Mononuclear cell (primary cell): ENCODE measurements around the gene GARIN5B. TPM values are rescaled to one million over a fixed set of nuclear protein-coding genes. Genes with fewer than 3 reads are reported as not detected.

Experiments used
- H3K27me3 ChIP-seq: 2 replicates; pipeline ENCODE4 v1.6.0; 2011; ENCODE audit warnings: low read length, control low read depth; ENCODE audit not compliant: insufficient read depth
- H3K4me1 ChIP-seq: 2 replicates; pipeline ENCODE4 v1.5.1; 2011; ENCODE audit warnings: mild to moderate bottlenecking, low read length, control low read depth; ENCODE audit not compliant: insufficient read depth
- H3K4me3 ChIP-seq: 2 replicates; pipeline ENCODE4 v1.5.1; 2011; ENCODE audit warnings: mild to moderate bottlenecking, low read length, moderate library complexity
- H3K9me3 ChIP-seq: 2 replicates; pipeline ENCODE4 v1.5.1; 2011; ENCODE audit warnings: low read depth, mild to moderate bottlenecking, control low read depth, low read length
- total RNA-seq: library from RNA; depleted of rRNA; stranded (reverse); fragments of >200 nt; gene quantifications from one replicate; pipeline ENCODE4 v1.2.3, GENCODE V29; 2012

GARIN5B gene
- total RNA-seq, 1 donor, result not detected

DNA sequence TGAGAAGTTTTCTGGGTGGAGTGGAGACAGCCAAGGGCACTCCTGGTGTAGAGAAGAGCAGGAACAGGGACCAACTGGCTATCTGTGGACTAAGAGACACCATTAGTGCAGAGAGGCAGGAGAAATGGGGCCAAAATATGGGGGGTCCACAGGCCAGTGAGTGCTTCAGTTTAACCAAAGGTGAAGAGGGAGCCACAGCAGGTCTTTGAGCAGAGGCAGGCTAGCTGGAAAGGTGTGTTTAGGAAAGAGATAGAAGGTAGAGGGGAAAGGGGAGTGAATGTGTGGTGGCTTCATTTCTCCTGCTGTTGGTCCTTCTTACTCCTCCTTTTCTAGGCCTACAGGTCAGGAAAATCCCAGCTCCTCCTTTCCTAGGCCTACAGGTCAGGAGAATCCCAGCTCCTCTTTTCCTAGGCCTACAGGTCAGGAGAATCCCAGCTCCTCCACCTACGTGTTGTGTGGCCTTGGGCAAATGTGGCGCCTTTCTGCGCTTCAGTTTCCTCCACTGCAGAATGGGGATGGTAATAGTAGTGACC, 19.5 kb upstream of the GARIN5B start:
- H3K27me3 ChIP-seq, result no peaks in the 10 kb centered on the region
- peaks cover 32% of the 10 kb centered on the region for H3K4me1 ChIP-seq
- H3K9me3 ChIP-seq, result no peaks in the 10 kb centered on the region
- no peak overlapping the region for H3K4me3 ChIP-seq

- Histone ChIP-seq H3K4me3 (no peak overlapping the region), H3K27me3 (no peaks in the 10 kb centered on the region), H3K9me3 (no peaks in the 10 kb centered on the region), H3K4me1 (peaks cover 26% of the 10 kb centered on the region)
Observed at GRCh38 chr19:55382013-55382412, 19.0 kb upstream of the GARIN5B start.

GRCh38 chr19:55379174-55379573, 16.1 kb upstream of the GARIN5B start:
- H3K4me1 ChIP-seq, result peaks cover 10% of the 10 kb centered on the region
- H3K27me3 ChIP-seq, result peaks cover 8% of the 10 kb centered on the region
- H3K4me3 ChIP-seq, result no peak overlapping the region
- no peaks in the 10 kb centered on the region for H3K9me3 ChIP-seq

DNA sequence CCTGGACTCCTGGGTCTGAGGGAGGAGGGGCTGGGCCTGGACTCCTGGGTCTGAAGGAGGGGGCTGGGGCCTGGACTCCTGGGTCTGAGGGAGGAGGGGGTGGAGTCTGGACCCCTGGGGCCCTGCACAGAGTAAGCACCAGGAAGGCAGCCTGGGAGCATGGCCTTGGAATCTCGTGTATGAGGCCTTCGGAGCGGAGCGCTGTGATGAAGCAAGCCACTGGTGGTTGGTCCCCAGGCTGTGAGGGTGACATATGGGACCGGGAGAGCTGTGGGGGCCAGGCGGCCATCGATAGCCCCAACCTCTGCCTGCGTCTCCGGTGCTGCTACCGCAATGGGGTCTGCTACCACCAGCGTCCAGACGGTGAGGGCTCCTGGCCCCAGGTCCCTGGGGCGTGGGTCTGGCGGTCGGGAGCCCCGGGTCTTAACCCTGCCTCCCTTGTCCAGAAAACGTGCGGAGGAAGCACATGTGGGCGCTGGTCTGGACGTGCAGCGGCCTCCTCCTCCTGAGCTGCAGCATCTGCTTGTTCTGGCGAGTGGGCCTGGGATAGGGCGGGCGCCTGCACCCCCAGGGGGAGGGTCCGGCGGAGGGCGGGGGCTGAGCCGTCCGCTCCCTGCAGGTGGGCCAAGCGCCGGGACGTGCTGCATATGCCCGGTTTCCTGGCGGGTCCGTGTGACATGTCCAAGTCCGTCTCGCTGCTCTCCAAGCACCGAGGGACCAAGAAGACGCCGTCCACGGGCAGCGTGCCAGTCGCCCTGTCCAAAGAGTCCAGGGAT, 14.5 kb upstream of the GARIN5B start:
- H3K9me3 ChIP-seq, result no peaks in the 10 kb centered on the region
- no peak overlapping the region for H3K4me3 ChIP-seq
- no peaks in the 10 kb centered on the region for H3K4me1 ChIP-seq
- peaks cover 12% of the 10 kb centered on the region for H3K27me3 ChIP-seq

- Histone ChIP-seq H3K27me3 (peaks cover 21% of the 10 kb centered on the region), H3K4me1 (no peaks in the 10 kb centered on the region), H3K9me3 (no peaks in the 10 kb centered on the region), H3K4me3 (no peak within 1 kb of the TSS)
Observed at GRCh38 chr19:55376241-55376933, 13.3 kb upstream of the GARIN5B start, which contains the start of gene TMEM190. Gene TMEM190 (plus strand): TSS chr19:55376826. CDS start chr19:55376854, 28 bp downstream.

DNA sequence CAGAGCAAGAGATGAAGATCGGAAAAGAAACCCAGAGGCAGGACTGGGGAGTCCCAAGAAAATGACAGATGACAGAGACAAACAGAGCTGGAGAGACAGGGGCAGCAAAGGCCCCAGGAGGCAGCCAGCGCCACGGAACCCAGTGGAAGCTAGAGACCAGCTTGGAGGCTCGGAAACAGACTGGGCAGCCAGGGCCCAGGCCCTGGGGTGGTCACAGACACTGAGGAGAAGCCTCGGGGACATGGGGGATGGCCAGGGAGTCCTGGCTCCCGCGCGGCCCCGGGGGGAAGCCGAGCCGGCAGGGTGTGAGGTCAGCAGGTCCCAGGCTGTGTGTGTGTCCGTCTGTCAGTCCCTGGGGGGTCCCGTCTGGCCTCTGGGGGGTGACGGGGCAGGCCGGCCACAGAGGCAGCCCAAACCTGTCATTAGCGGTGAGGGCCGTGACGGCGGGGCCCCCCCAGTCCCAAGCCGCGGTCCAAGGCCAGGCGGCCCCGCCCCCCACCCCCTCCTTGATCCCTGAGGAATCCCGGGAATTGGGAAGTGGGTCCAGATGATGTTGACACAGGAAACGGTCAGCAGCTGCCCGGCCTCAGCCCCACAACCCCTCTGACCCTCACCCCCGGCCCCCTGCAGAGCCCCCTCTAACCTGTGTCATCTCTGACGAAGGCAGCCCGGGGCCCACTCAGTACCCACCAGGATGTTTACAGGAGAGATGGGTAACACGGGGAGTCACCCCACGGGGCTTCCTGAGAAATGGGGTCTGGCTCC, 11.1 kb upstream of the GARIN5B start:
- H3K27me3 ChIP-seq, result peaks cover 34% of the 10 kb centered on the region
- H3K4me3 ChIP-seq, result no peak overlapping the region
- peaks cover 1% of the 10 kb centered on the region for H3K4me1 ChIP-seq
- H3K9me3 ChIP-seq, result no peaks in the 10 kb centered on the region

- no peak overlapping the region for H3K4me3 ChIP-seq
- peaks cover 41% of the 10 kb centered on the region for H3K27me3 ChIP-seq
- H3K9me3 ChIP-seq, result no peaks in the 10 kb centered on the region
- H3K4me1 ChIP-seq, result peaks cover 6% of the 10 kb centered on the region
Observed at GRCh38 chr19:55373306-55373992, 10.4 kb upstream of the GARIN5B start.

DNA sequence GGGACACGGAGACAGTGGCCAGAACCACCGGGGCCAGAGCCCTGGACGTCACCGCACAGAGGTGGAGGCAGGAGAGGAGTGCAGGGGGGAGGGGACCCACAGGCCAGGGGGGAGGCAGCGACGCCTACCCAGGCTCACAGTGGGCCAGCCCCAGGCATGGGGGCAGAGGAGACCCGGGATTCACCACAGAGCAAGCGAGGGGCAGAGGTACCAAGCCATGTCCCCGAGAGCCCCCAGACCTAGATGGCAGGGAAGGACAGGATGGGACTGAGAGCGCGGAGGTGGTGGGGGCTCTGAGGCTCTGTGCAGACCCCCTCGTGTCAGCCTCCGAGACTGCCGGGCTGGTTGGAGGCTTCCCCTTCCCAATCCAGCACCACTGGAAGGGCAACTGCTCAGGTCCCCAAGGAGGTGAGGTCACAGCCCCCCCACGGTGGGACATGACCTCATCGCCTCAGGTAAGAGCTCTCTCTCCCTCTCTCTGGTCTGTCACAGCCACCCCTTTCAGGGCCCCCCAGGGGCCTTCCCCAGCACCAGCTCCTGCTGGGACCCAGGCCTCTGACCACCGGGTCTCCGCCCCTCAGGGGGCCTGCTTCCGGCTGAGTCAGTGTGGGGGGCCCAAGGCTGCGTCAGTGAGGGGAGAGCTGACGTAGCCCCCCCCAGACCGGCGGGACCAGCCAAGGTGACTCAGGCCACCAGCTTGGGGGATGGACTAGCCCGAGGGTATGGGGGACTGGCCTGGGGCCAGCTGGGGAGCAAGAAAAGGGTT, 9.4 kb upstream of the GARIN5B start:
- H3K27me3 ChIP-seq, result peaks cover 42% of the 10 kb centered on the region
- H3K4me1 ChIP-seq, result peaks cover 6% of the 10 kb centered on the region
- no peaks in the 10 kb centered on the region for H3K9me3 ChIP-seq
- no peak overlapping the region for H3K4me3 ChIP-seq

DNA sequence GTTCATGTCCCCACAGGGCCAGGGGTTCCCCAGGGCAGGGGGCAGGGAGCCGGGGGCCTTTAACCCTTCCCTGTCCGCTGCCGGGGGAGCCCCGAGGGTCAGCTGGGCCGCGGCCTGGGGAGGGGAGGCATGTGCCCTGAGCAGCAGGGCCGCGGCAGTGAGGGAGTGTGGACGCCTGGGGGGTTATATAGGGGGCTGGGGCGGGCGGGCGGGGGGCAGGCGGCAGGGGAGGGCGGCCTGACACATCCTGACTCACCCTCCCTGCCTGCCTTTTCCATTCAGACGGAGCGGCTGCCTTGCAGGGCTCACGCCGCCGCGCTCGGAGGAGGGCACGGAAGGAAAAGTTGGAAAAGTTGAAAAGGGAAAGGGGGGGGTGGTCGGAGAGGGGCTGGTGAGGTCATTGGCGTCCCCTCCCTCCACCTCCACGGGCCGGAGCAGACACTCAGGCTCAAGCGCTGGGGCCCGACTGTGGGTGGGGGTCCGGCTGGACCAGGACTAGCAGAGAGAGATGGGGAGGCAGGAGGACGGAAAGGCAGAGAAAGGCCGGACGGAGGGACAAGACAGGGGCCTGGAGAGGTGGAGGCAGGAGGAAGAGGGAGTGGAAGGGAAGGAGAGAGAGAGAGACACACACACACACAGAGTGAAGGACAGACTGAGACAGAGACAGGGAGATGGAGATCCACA, 7.4 kb upstream of the GARIN5B start, which contains the start of gene IL11:
Gene IL11, minus strand, starts transcription at position 159 of the 684 bp plus-strand sequence. Its CDS starts 153 bp downstream, at position 6.
- Histone ChIP-seq H3K9me3 (no peaks in the 10 kb centered on the region), H3K27me3 (peaks cover 36% of the 10 kb centered on the region), H3K4me1 (peaks cover 6% of the 10 kb centered on the region), H3K4me3 (no peak within 1 kb of the TSS)

DNA sequence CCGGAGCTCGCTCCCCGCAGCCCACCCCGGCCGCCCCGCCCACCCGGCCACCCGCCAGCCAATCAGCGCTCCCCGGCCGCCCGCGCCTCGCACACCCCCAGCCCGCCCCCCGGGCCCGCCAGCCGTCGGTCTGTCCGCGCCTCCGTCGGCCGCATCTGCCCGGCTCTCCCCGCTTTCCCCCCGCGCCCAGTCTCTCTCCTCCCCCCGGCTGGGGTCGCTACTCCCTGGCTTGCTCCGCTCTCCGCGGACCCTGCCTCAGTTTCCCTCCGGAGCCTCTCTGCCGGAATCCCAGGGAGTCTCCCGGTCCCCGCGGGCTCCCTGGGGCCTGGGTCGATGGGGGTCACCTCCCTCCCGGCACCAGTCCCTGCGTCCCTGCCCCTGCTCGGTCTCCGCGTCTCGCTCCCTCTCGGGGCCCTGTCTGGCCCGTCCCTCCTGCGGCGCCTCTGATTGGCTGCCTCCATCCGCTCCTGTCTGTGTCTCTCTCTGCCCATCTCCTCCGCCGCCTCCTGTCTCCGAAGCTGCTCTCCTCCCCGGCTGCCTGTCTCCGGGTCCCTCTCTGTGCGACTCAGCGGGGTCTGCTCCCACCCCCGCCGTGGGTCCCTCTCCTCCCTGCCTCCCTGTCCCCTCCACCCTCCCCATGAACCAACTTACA, 6.7 kb upstream of the GARIN5B start:
- Histone ChIP-seq H3K27me3 (peaks cover 33% of the 10 kb centered on the region), H3K4me3 (no peak overlapping the region), H3K9me3 (no peaks in the 10 kb centered on the region), H3K4me1 (peaks cover 6% of the 10 kb centered on the region)

DNA sequence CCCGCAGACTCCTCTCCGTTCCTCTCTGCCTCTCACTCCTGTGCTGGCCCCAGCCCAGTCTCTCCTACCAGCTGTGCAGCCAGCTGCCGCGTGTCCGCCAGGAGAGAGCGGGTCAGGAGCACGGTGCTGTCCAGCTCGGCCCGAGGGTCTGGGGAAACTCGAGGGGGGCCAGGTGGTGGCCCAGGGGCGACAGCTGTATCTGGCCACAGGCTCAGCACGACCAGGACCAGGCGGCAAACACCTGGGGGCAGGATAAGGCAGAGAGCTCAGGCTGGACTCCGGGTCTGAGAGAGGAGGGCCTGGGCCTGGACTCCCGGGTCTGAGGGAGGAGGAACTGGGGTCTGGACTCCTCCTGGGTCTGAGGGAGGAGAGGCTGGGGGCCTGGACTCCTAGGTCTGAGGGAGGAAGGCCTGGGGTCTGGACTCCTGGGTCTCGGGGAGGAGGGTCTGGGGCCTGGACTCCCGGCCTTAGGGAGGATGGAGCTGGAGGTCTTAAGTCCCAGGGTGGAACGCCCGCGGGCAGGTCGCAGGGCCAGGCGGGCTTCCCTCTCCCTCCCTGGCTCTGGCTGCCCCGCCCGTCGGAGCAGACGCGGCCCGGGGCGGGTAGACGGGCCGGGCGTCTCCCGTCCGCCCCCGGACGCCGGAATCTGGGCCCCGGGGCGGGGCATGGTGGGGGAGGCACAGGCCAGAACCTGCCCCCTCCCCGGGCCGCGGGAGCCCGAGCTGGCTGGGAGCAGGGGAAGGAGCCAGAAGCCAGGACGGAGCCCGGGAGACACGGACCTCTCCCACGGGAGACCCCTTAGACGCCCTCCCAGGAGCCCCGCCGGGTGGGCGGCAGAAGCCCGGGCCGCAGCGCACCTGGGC, 5.9 kb upstream of the GARIN5B start:
- H3K4me1 ChIP-seq, result peaks cover 6% of the 10 kb centered on the region
- H3K27me3 ChIP-seq, result peaks cover 33% of the 10 kb centered on the region
- H3K4me3 ChIP-seq, result no peak overlapping the region
- H3K9me3 ChIP-seq, result no peaks in the 10 kb centered on the region

DNA sequence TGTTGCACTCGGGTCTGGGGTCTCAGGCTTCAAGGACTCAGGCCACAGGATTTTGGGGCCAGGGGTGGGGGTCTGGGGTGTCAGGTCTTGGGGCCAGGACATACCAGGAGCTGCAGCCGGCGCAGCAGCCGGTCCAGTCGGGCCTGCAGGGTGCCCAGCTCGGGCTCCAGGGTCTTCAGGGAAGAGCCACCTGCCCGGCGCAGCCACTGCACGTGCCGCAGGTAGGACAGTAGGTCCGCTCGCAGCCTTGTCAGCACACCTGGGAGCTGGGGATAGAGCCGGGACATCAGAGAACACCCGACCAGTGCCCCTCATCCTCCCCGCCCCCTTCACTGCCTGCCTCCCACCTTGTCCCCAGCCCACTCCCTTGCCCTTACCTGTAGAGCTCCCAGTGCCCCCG, 5.0 kb upstream of the GARIN5B start:
- Histone ChIP-seq H3K27me3 (peaks cover 33% of the 10 kb centered on the region), H3K4me3 (no peak overlapping the region), H3K4me1 (peaks cover 6% of the 10 kb centered on the region), H3K9me3 (no peaks in the 10 kb centered on the region)
